Hepatocyte (in vitro differentiated cells): ENCODE results near the gene GLDN. TPM values are rescaled to one million over a fixed set of nuclear protein-coding genes. Genes with fewer than 3 reads are reported as not detected.

ENCODE experiments used
- DNase-seq: peaks from one replicate; pipeline ENCODE4 v3.0.0-alpha.2; 2016; ENCODE audit warnings: low spot score
- H2AFZ ChIP-seq: fragments of 200-600 bp; sonication (generic); 2 replicates; pipeline ENCODE4 v1.6.0; 2016; ENCODE audit warnings: antibody characterized with exemption, mild to moderate bottlenecking
- H3K27ac ChIP-seq: fragments of 200-600 bp; sonication (generic); 2 replicates; pipeline ENCODE4 v1.5.1; 2016; ENCODE audit warnings: mild to moderate bottlenecking
- H3K27me3 ChIP-seq: fragments of 200-600 bp; sonication (generic); 2 replicates; pipeline ENCODE4 v1.6.1; 2016
- H3K36me3 ChIP-seq: fragments of 200-600 bp; sonication (generic); replicated peaks from 2 replicates; pipeline ENCODE4 v1.5.1; 2016; ENCODE audit warnings: low read depth; ENCODE audit not compliant: insufficient read depth
- H3K4me1 ChIP-seq: fragments of 200-600 bp; sonication (generic); 2 replicates; pipeline ENCODE4 v1.5.1; 2016; ENCODE audit warnings: mild to moderate bottlenecking, moderate library complexity; ENCODE audit not compliant: insufficient read depth
- H3K4me2 ChIP-seq: fragments of 200-600 bp; sonication (generic); 2 replicates; pipeline ENCODE4 v1.6.0; 2016
- H3K4me3 ChIP-seq: fragments of 200-600 bp; sonication (generic); 2 replicates; pipeline ENCODE4 v1.5.1; 2016; ENCODE audit warnings: mild to moderate bottlenecking
- H3K79me2 ChIP-seq: fragments of 200-600 bp; sonication (generic); 2 replicates; pipeline ENCODE4 v1.6.0; 2017; ENCODE audit warnings: mild to moderate bottlenecking
- H3K9me2 ChIP-seq: fragments of 200-600 bp; sonication (generic); replicated peaks from 2 replicates; pipeline ENCODE4 v1.6.0; 2017; ENCODE audit warnings: mild to moderate bottlenecking; ENCODE audit not compliant: insufficient read depth
- H3K9me3 ChIP-seq: fragments of 200-600 bp; sonication (generic); 2 replicates; pipeline ENCODE4 v1.5.1; 2016; ENCODE audit warnings: low read depth, mild to moderate bottlenecking
- H4K20me1 ChIP-seq: fragments of 200-600 bp; sonication (generic); 2 replicates; pipeline ENCODE4 v1.6.0; 2016; ENCODE audit warnings: mild to moderate bottlenecking; ENCODE audit not compliant: insufficient read depth, poor library complexity, severe bottlenecking
- EZH2 ChIP-seq: fragments of 200-600 bp; sonication (generic); IDR thresholded peaks from 2 replicates; pipeline ENCODE4 v1.6.1; 2016; ENCODE audit warnings: antibody characterized with exemption, mild to moderate bottlenecking, borderline replicate concordance
- EZH2phosphoT487 ChIP-seq: fragments of 200-600 bp; sonication (generic); IDR thresholded peaks from one replicate; pipeline ENCODE4 v1.6.1; 2018; ENCODE audit warnings: antibody characterized with exemption, mild to moderate bottlenecking, low read depth, moderate library complexity; ENCODE audit not compliant: unreplicated experiment, severe bottlenecking
- WGBS: methylation state at CpG from one replicate; pipeline ENCODE4 v1.1.6; 2016; ENCODE audit warnings: low lambda C conversion rate; ENCODE audit errors: missing lambda C conversion rate; 5-methylcytosine and 5-hydroxymethylcytosine counted together
- polyA plus RNA-seq: library from polyadenylated mRNA; unstranded; fragments of >200 nt; fragmentation: Nextera tagmentation; extraction: Ambion mirVana; gene quantifications from 2 replicates; pipeline ENCODE4 v1.2.1, GENCODE V29; 2016
- total RNA-seq: library from RNA; depleted of rRNA; stranded (reverse); fragments of >200 nt; gene quantifications from 2 replicates; pipeline ENCODE4 v1.2.3, GENCODE V29; 2014
- TF ChIP-seq, protein P1 (sequence below): fragments of 200-600 bp; sonication (generic); IDR thresholded peaks from 2 replicates; pipeline ENCODE4 v1.5.1; 2016; ENCODE audit warnings: antibody characterized with exemption, mild to moderate bottlenecking; ENCODE audit not compliant: poor library complexity

The GLDN gene
- total and polyA plus RNA-seq, 2 experiments from 2014 or later = 0.07 to 1.8 TPM

GRCh38 chr15:51343466-51343865, 2.0 kb downstream of the GLDN start:
- 97% methylated on average over 4 of the region's 4 CpGs for WGBS
- H3K9me2 ChIP-seq = no peaks in the 10 kb centered on the region
- H3K4me2 ChIP-seq = no peak overlapping the region
- peaks cover 37% of the 10 kb centered on the region for H3K27me3 ChIP-seq
- no peak overlapping the region for H3K27ac ChIP-seq
- peaks cover 11% of the 10 kb centered on the region for H3K4me1 ChIP-seq
- no peak overlapping the region for H3K4me3 ChIP-seq
- H2AFZ ChIP-seq = no peak overlapping the region
- no peaks in the 10 kb centered on the region for H4K20me1 ChIP-seq
- TF ChIP-seq, protein P1, sequence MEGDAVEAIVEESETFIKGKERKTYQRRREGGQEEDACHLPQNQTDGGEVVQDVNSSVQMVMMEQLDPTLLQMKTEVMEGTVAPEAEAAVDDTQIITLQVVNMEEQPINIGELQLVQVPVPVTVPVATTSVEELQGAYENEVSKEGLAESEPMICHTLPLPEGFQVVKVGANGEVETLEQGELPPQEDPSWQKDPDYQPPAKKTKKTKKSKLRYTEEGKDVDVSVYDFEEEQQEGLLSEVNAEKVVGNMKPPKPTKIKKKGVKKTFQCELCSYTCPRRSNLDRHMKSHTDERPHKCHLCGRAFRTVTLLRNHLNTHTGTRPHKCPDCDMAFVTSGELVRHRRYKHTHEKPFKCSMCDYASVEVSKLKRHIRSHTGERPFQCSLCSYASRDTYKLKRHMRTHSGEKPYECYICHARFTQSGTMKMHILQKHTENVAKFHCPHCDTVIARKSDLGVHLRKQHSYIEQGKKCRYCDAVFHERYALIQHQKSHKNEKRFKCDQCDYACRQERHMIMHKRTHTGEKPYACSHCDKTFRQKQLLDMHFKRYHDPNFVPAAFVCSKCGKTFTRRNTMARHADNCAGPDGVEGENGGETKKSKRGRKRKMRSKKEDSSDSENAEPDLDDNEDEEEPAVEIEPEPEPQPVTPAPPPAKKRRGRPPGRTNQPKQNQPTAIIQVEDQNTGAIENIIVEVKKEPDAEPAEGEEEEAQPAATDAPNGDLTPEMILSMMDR = no peak
- TF ChIP-seq EZH2 = no peak
- no peak for TF ChIP-seq EZH2phosphoT487
- H3K36me3 ChIP-seq = no peaks in the 10 kb centered on the region
- no peaks in the 10 kb centered on the region for H3K79me2 ChIP-seq
- DNase-seq = no peak
- no peaks in the 10 kb centered on the region for H3K9me3 ChIP-seq

- Histone ChIP-seq H3K9me3 (no peaks in the 10 kb centered on the region), H3K27ac (no peak overlapping the region), H2AFZ (no peak overlapping the region), H4K20me1 (no peaks in the 10 kb centered on the region), H3K79me2 (no peaks in the 10 kb centered on the region), H3K9me2 (no peaks in the 10 kb centered on the region), H3K4me2 (no peak overlapping the region), H3K36me3 (no peaks in the 10 kb centered on the region), H3K27me3 (peaks cover 25% of the 10 kb centered on the region), H3K4me3 (no peak overlapping the region), H3K4me1 (peaks cover 10% of the 10 kb centered on the region)
- WGBS = 94% methylated on average over 3 of the region's 3 CpGs
- TF ChIP-seq, protein P1 = no peak
- TF ChIP-seq EZH2 (no peak), EZH2phosphoT487 (no peak)
- no peak for DNase-seq
Observed at GRCh38 chr15:51346136-51346535, 4.7 kb downstream of the GLDN start.

GRCh38 chr15:51348688-51349087, 7.2 kb downstream of the GLDN start:
- H3K4me2 ChIP-seq = no peak overlapping the region
- H3K9me2 ChIP-seq = no peaks in the 10 kb centered on the region
- no peak overlapping the region for H3K27ac ChIP-seq
- H3K4me1 ChIP-seq = no peaks in the 10 kb centered on the region
- no peak overlapping the region for H2AFZ ChIP-seq
- H3K9me3 ChIP-seq = no peaks in the 10 kb centered on the region
- no peaks in the 10 kb centered on the region for H3K79me2 ChIP-seq
- no peaks in the 10 kb centered on the region for H3K36me3 ChIP-seq
- no peak for DNase-seq
- 76% methylated on average over 5 of the region's 5 CpGs for WGBS
- TF ChIP-seq EZH2phosphoT487 (no peak), EZH2 (no peak)
- TF ChIP-seq, protein P1 = no peak
- H3K4me3 ChIP-seq = no peak overlapping the region
- peaks cover 3% of the 10 kb centered on the region for H3K27me3 ChIP-seq
- H4K20me1 ChIP-seq = no peaks in the 10 kb centered on the region
